HCT116 (cell line): ENCODE measurements around the gene NXN. TPM values are rescaled to one million over a fixed set of nuclear protein-coding genes. Genes with fewer than 3 reads are reported as not detected.
"Not testable (repeated sequence)": the region's sequence is repeated elsewhere in the genome, so short reads cannot be mapped to it uniquely, and the experiment has no call there.

Source experiments
- ATAC-seq: fragments of 200-7000 bp; cut with Tn5 transposase; 2 replicates; pipeline ENCODE4 v1.9.1; 2020; ENCODE audit warnings: mild to moderate bottlenecking, moderate library complexity
- BruUV-seq: library from RNA; stranded (reverse); fragments of 400-500 nt; replicated peaks from 2 replicates; lab custom pipeline; 2021; lab: Mats Ljungman, UMichigan
- CTCF ChIA-PET: fragments of 300-600 bp; sonication (Branson Sonifier 250); formaldehyde crosslinking; loops from one replicate; lab custom pipeline; 2021; ENCODE audit warnings: antibody characterized with exemption; lab: Charles Lee
- POLR2A ChIA-PET: fragments of 300-600, 350-600 bp; sonication (Branson Sonifier 250); formaldehyde crosslinking; loops from one replicate; lab custom pipeline; 2021; ENCODE audit warnings: antibody characterized with exemption; lab: Charles Lee
- RAD21 ChIA-PET, 2 experiments: fragments of 300-600 bp; sonication (Branson Sonifier 250); formaldehyde crosslinking; loops; one replicate each; lab custom pipeline; 2023; ENCODE audit warnings: low total read pairs in 2 of 2; ENCODE audit not compliant: uncharacterized antibody in 2 of 2, unreplicated experiment in 2 of 2, low non-redundant PET in 1 of 2; lab: Charles Lee
- DNase-seq: peaks from one replicate; pipeline ENCODE4 v3.0.0-alpha.2; 2010; ENCODE audit warnings: low read depth, low spot score
- H2AFZ ChIP-seq: fragments of 200-600 bp; shearing (Covaris generic), sonication (generic); 2 replicates; pipeline ENCODE4 v1.6.1; 2017; ENCODE audit warnings: low read depth, mixed run types, mixed read lengths, antibody characterized with exemption, low read length; ENCODE audit not compliant: poor library complexity, severe bottlenecking
- H3K27ac ChIP-seq: 2 replicates; pipeline ENCODE4 v1.5.1; 2012; ENCODE audit warnings: low read depth, low read length
- H3K27me3 ChIP-seq: fragments of 200-600 bp; sonication (generic); 2 replicates; pipeline ENCODE4 v1.6.1; 2016; ENCODE audit warnings: mixed run types, low read length, mixed read lengths; ENCODE audit not compliant: insufficient read depth
- H3K36me3 ChIP-seq, 2 experiments: fragments of 200-500 bp in 1 of 2; fragments of 200-600 bp in 1 of 2; sonication (Bioruptor generic) in 1 of 2; sonication (generic) in 1 of 2; 2 replicates each; pipeline versions ENCODE4 v1.5.1 to v1.6.1; 2014 to 2016; ENCODE audit warnings: low read length in 2 of 2, inconsistent platforms in 1 of 2, mixed read lengths in 1 of 2, mixed run types in 1 of 2; ENCODE audit not compliant: insufficient read depth in 2 of 2, control insufficient read depth in 1 of 2
- H3K4me1 ChIP-seq, 2 experiments: fragments of 200-600 bp in 1 of 2; sonication (generic) in 1 of 2; 2 replicates each; pipeline versions ENCODE4 v1.5.1 to v1.6.1; 2012 to 2017; ENCODE audit warnings: low read length in 2 of 2, inconsistent platforms in 1 of 2, mild to moderate bottlenecking in 1 of 2, mixed read lengths in 1 of 2, mixed run types in 1 of 2, moderate library complexity in 1 of 2; ENCODE audit not compliant: insufficient read depth in 2 of 2, control insufficient read depth in 1 of 2
- H3K4me2 ChIP-seq: fragments of 200-600 bp; sonication (generic); 2 replicates; pipeline ENCODE4 v1.6.1; 2017; ENCODE audit warnings: mixed run types, low read length, mixed read lengths
- H3K4me3 ChIP-seq, 2 experiments: fragments of 200-600 bp in 1 of 2; sonication (generic) in 1 of 2; replicated peaks in 1 of 2; 2 replicates each; pipeline ENCODE4 v1.5.1; 2011 to 2016; ENCODE audit warnings: low read length in 2 of 2, control low read depth in 1 of 2, low read depth in 1 of 2, mild to moderate bottlenecking in 1 of 2, mixed read lengths in 1 of 2, mixed run types in 1 of 2
- H3K79me2 ChIP-seq: fragments of 200-600 bp; sonication (generic); 2 replicates; pipeline ENCODE4 v1.6.1; 2017; ENCODE audit warnings: mild to moderate bottlenecking, mixed run types, low read length, moderate library complexity, mixed read lengths; ENCODE audit not compliant: insufficient read depth
- H3K9ac ChIP-seq: fragments of 200-600 bp; sonication (generic); 2 replicates; pipeline ENCODE4 v1.6.1; 2016; ENCODE audit warnings: low read length, mixed read lengths
- H3K9me2 ChIP-seq: fragments of 200-600 bp; sonication (generic), shearing (Covaris generic); 2 replicates; pipeline ENCODE4 v1.6.1; 2017; ENCODE audit warnings: mixed run types, mild to moderate bottlenecking, moderate library complexity; ENCODE audit not compliant: insufficient read depth
- H3K9me3 ChIP-seq, 2 experiments: fragments of 200-500 bp in 1 of 2; fragments of 200-600 bp in 1 of 2; sonication (Bioruptor generic) in 1 of 2; sonication (generic) in 1 of 2; 2 replicates each; pipeline ENCODE4 v1.6.1; 2014 to 2017; ENCODE audit warnings: low read length in 2 of 2, mixed read lengths in 2 of 2, inconsistent platforms in 1 of 2, low read depth in 1 of 2, mild to moderate bottlenecking in 1 of 2, mixed run types in 1 of 2, moderate library complexity in 1 of 2; ENCODE audit not compliant: control insufficient read depth in 1 of 2, insufficient read depth in 1 of 2
- H4K20me1 ChIP-seq: fragments of 200-600 bp; sonication (generic), shearing (Covaris generic); 2 replicates; pipeline ENCODE4 v1.6.1; 2017; ENCODE audit warnings: mixed run types, mild to moderate bottlenecking, moderate library complexity; ENCODE audit not compliant: insufficient read depth
- intact Hi-C: fragments of 100-400 bp; cut with micrococcal nuclease; formaldehyde crosslinking; loops from 2 replicates; pipeline ENCODE4 v1.10.0; 2022
- total RNA-seq: library from RNA; stranded (reverse); gene quantifications from one replicate; pipeline ENCODE4 v1.2.1, GENCODE V29; 2021; ENCODE audit not compliant: unreplicated experiment
- TF ChIP-seq, protein P1 (sequence below), 3 experiments: fragments of 200-600 bp in 1 of 3; sonication (generic) in 1 of 3; IDR thresholded peaks in 2 of 3; conservative IDR thresholded peaks in 1 of 3; 2 replicates each; pipeline ENCODE4 v1.5.1; 2012 to 2017; ENCODE audit warnings: low read depth in 2 of 3, low read length in 2 of 3, antibody characterized with exemption in 1 of 3, borderline replicate concordance in 1 of 3, control low read depth in 1 of 3, mild to moderate bottlenecking in 1 of 3, mixed read lengths in 1 of 3, mixed run types in 1 of 3, moderate library complexity in 1 of 3; ENCODE audit not compliant: insufficient read depth in 1 of 3
- TF ChIP-seq, protein P2 (sequence below): IDR thresholded peaks from 2 replicates; pipeline ENCODE4 v1.6.1; 2012; ENCODE audit warnings: low read depth

NXN gene
- total RNA-seq, 1 experiment from 2014 or later = 83.7 TPM

- TF ChIP-seq, protein P1, sequence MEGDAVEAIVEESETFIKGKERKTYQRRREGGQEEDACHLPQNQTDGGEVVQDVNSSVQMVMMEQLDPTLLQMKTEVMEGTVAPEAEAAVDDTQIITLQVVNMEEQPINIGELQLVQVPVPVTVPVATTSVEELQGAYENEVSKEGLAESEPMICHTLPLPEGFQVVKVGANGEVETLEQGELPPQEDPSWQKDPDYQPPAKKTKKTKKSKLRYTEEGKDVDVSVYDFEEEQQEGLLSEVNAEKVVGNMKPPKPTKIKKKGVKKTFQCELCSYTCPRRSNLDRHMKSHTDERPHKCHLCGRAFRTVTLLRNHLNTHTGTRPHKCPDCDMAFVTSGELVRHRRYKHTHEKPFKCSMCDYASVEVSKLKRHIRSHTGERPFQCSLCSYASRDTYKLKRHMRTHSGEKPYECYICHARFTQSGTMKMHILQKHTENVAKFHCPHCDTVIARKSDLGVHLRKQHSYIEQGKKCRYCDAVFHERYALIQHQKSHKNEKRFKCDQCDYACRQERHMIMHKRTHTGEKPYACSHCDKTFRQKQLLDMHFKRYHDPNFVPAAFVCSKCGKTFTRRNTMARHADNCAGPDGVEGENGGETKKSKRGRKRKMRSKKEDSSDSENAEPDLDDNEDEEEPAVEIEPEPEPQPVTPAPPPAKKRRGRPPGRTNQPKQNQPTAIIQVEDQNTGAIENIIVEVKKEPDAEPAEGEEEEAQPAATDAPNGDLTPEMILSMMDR (IDR thresholded peaks at IDR 0.05 in 2 of 3, conservative IDR thresholded peaks at IDR 0.05 in 1 of 3; ENCODE audit: borderline replicate concordance in 1 of 3, insufficient read depth in 1 of 3, low read depth in 2 of 3, low read length in 2 of 3) = no peak
- TF ChIP-seq, protein P2, sequence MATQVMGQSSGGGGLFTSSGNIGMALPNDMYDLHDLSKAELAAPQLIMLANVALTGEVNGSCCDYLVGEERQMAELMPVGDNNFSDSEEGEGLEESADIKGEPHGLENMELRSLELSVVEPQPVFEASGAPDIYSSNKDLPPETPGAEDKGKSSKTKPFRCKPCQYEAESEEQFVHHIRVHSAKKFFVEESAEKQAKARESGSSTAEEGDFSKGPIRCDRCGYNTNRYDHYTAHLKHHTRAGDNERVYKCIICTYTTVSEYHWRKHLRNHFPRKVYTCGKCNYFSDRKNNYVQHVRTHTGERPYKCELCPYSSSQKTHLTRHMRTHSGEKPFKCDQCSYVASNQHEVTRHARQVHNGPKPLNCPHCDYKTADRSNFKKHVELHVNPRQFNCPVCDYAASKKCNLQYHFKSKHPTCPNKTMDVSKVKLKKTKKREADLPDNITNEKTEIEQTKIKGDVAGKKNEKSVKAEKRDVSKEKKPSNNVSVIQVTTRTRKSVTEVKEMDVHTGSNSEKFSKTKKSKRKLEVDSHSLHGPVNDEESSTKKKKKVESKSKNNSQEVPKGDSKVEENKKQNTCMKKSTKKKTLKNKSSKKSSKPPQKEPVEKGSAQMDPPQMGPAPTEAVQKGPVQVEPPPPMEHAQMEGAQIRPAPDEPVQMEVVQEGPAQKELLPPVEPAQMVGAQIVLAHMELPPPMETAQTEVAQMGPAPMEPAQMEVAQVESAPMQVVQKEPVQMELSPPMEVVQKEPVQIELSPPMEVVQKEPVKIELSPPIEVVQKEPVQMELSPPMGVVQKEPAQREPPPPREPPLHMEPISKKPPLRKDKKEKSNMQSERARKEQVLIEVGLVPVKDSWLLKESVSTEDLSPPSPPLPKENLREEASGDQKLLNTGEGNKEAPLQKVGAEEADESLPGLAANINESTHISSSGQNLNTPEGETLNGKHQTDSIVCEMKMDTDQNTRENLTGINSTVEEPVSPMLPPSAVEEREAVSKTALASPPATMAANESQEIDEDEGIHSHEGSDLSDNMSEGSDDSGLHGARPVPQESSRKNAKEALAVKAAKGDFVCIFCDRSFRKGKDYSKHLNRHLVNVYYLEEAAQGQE = no peak
These were observed 143.4 kb downstream of the NXN start (continued) for GRCh38 chr17:836151-836550.

GRCh38 chr17:835721-836120 lies 143.9 kb downstream of the NXN start:
- H4K20me1 ChIP-seq, H3K9me2 ChIP-seq, ATAC-seq, POLR2A ChIA-PET, H3K36me3 ChIP-seq, RAD21 ChIA-PET, H3K27ac ChIP-seq, H3K4me1 ChIP-seq, H3K4me2 ChIP-seq, H3K9ac ChIP-seq, H2AFZ ChIP-seq, CTCF ChIA-PET, DNase-seq, intact Hi-C loops, H3K9me3 ChIP-seq, H3K27me3 ChIP-seq, BruUV-seq, H3K4me3 ChIP-seq: not testable (repeated sequence)
- H3K79me2 ChIP-seq = peaks cover 48% of the 10 kb centered on the region
